ENCODE data around the gene MIEN1. TPM values are rescaled to one million over a fixed set of nuclear protein-coding genes. Genes with fewer than 3 reads are reported as not detected.

MIEN1 gene
- total RNA-seq, 1 experiment from 2014 or later, result 50.8 TPM

GRCh38 chr17:39724731-39725130 lies 5.6 kb downstream of the MIEN1 start:
- Histone ChIP-seq H2BK15ac (ENCODE audit: low read depth, low read length) (no peak overlapping the region), H3K4ac (ENCODE audit: low read depth, low read length) (no peak overlapping the region), H2AFZ (ENCODE audit: low read length) (no peak overlapping the region), H2BK5ac (ENCODE audit: insufficient read length, low read length) (no peak overlapping the region), H4K91ac (ENCODE audit: insufficient read length, low read depth, low read length) (no peak overlapping the region), H3K27me3 (ENCODE audit: insufficient read depth, low read length) (no peaks in the 10 kb centered on the region), H3K4me2 (ENCODE audit: insufficient read depth, insufficient read length, low read length) (no peak overlapping the region), H4K8ac (replicated peaks; ENCODE audit: insufficient read length, low read depth, low read length) (no peak overlapping the region), H3K79me1 (ENCODE audit: insufficient read depth, low read depth, low read length, poor library complexity, severe bottlenecking) (no peaks in the 10 kb centered on the region), H2BK12ac (ENCODE audit: insufficient read length, low read depth, low read length) (no peak overlapping the region), H3K56ac (ENCODE audit: insufficient read length, low read depth, low read length) (no peak overlapping the region), H3K9ac (ENCODE audit: extremely low read depth, insufficient read length, low read length) (no peak overlapping the region), H2AK5ac (ENCODE audit: insufficient read length, low read length) (no peak overlapping the region), H4K20me1 (ENCODE audit: control insufficient read depth, insufficient read depth, insufficient read length) (no peaks in the 10 kb centered on the region), H4K5ac (ENCODE audit: insufficient read length, low read depth, low read length) (no peak overlapping the region), H3K4me1 (ENCODE audit: insufficient read depth, low read length) (peaks cover 1% of the 10 kb centered on the region; the same call in 1 of the 2 replicates), H3K23ac (ENCODE audit: insufficient read length, low read depth, low read length) (no peak overlapping the region), H3K9me3 (ENCODE audit: control insufficient read depth, low read depth, low read length) (no peaks in the 10 kb centered on the region), H2BK120ac (ENCODE audit: low read depth, low read length, poor library complexity, severe bottlenecking) (no peak overlapping the region), H3T11ph (ENCODE audit: low read length) (no peak overlapping the region), H3K23me2 (ENCODE audit: insufficient read length, low read depth, low read length, poor library complexity, severe bottlenecking) (peaks cover 2% of the 10 kb centered on the region), H3K14ac (ENCODE audit: insufficient read depth, low read length) (no peak overlapping the region), H3K27ac (ENCODE audit: insufficient read length, low read depth, low read length) (no peak overlapping the region), H3K79me2 (ENCODE audit: insufficient read depth, low read length) (no peaks in the 10 kb centered on the region), H3K18ac (ENCODE audit: insufficient read length, low read depth, low read length) (no peak overlapping the region), H2BK20ac (ENCODE audit: low read depth, low read length, poor library complexity, severe bottlenecking) (no peak overlapping the region)
- Mint-ChIP-seq H3K9me3 (no peaks in the 10 kb centered on the region), H3K27ac (no peak overlapping the region; a peak in 1 of 7 replicates), H3K4me1 (peaks cover 16 to 20% of the 10 kb centered on the region in 2 experiments), H3K36me3 (ENCODE audit: insufficient read depth in 1 of 3, low read depth in 3 of 3) (peaks cover 57 to 95% (median 81%) of the 10 kb centered on the region in 3 experiments), H3K27me3 (ENCODE audit: low read depth) (no peaks in the 10 kb centered on the region; the same call in 1 of the 2 replicates), H3K4me3 (no peak overlapping the region)
- DNase-seq, result no peak
- no peak for TF ChIP-seq CTCF (conservative IDR thresholded peaks at IDR 0.05)
- WGBS (ENCODE audit: extremely low coverage, insufficient read length, low lambda C conversion rate), result no CpG with 5 or more reads among the region's 13 CpGs

Measured in H9 (cell line).